ENCODE measurements around the gene C11orf97. TPM values are rescaled to one million over a fixed set of nuclear protein-coding genes. Genes with fewer than 3 reads are reported as not detected.

The C11orf97 gene
- total and polyA plus RNA-seq, 3 experiments from 2014 or later: not detected

Other genes starting within 250 kb of the C11orf97 start
- gene IZUMO1R, start 207.9 kb upstream of the C11orf97 start, total RNA-seq: not detected
- not detected for gene IZUMO1R, start 207.9 kb upstream of the C11orf97 start, polyA plus RNA-seq
- under 1 TPM in 1 of 2 experiments, not detected in 1; 0.11 TPM for gene GPR83, start 111.0 kb upstream of the C11orf97 start, total RNA-seq
- 0.10 TPM for gene GPR83, start 111.0 kb upstream of the C11orf97 start, polyA plus RNA-seq
- 10 to 100 TPM; 39.8 to 40.0 TPM for gene MRE11, start 18.6 kb upstream of the C11orf97 start, total RNA-seq
- 14.4 TPM for gene MRE11, start 18.6 kb upstream of the C11orf97 start, polyA plus RNA-seq
- 10 to 100 TPM; 21.6 to 25.9 TPM for gene ANKRD49, start 18.5 kb upstream of the C11orf97 start, total RNA-seq
- gene ANKRD49, start 18.5 kb upstream of the C11orf97 start, polyA plus RNA-seq: 28.3 TPM
- 1 to 10 TPM; 7.6 to 7.9 TPM for gene FUT4, start 31.5 kb downstream of the C11orf97 start, total RNA-seq
- 2.1 TPM for gene FUT4, start 31.5 kb downstream of the C11orf97 start, polyA plus RNA-seq
- under 1 TPM; 0.58 to 0.61 TPM for gene PIWIL4, start 54.9 kb downstream of the C11orf97 start, total RNA-seq
- gene PIWIL4, start 54.9 kb downstream of the C11orf97 start, polyA plus RNA-seq: 0.36 TPM

Measured in CD8-positive, alpha-beta memory T cell (primary cell).